ENCODE results near the gene SOX13.

SOX13 gene

DNA sequence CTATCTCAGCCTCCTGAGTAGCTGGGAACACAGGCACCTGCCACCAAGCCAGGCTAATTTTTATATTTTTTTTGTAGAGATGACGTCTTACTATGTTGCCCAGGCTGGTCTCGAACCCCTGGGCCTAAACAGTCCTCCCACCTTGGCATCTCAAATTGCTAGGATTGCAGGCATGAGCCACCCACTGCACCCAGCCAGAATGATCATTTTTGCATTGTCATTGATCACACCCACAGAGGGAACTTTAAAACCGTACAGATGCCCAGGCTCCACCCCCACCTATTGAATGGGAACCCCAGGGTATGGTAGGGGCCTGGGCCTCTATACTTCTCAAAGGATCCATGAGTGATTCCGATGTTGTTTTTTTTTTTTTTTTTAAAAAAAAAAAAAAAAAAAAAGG, 42.2 kb downstream of the SOX13 start:
- DNase-seq (ENCODE audit: low read depth): no peak
- TF ChIP-seq, protein P1, sequence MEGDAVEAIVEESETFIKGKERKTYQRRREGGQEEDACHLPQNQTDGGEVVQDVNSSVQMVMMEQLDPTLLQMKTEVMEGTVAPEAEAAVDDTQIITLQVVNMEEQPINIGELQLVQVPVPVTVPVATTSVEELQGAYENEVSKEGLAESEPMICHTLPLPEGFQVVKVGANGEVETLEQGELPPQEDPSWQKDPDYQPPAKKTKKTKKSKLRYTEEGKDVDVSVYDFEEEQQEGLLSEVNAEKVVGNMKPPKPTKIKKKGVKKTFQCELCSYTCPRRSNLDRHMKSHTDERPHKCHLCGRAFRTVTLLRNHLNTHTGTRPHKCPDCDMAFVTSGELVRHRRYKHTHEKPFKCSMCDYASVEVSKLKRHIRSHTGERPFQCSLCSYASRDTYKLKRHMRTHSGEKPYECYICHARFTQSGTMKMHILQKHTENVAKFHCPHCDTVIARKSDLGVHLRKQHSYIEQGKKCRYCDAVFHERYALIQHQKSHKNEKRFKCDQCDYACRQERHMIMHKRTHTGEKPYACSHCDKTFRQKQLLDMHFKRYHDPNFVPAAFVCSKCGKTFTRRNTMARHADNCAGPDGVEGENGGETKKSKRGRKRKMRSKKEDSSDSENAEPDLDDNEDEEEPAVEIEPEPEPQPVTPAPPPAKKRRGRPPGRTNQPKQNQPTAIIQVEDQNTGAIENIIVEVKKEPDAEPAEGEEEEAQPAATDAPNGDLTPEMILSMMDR (conservative IDR thresholded peaks at IDR 0.05; ENCODE audit: low read depth, low read length): no peak
- H3K4me3 ChIP-seq (ENCODE audit: low read length): no peak overlapping the region

DNA sequence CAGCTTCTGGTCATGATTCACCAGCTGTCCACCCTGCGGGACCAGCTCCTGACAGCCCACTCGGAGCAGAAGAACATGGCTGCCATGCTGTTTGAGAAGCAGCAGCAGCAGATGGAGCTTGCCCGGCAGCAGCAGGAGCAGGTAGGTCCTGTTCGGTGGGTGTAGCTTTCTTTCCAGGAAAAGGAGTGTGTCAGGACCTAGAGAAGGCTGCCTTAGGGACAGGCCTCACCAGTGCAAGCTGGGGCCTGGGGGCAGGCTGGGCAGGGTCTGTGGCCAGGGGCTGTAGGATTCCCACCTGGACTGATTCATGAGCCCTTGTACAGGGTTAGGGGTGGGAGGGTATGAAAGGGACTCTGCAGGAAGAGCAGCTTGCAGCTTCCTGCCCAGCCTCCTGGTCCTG, 43.6 kb downstream of the SOX13 start:
- DNase-seq (ENCODE audit: low read depth): no peak
- TF ChIP-seq, protein P1 (conservative IDR thresholded peaks at IDR 0.05; ENCODE audit: low read depth, low read length): no peak

DNA sequence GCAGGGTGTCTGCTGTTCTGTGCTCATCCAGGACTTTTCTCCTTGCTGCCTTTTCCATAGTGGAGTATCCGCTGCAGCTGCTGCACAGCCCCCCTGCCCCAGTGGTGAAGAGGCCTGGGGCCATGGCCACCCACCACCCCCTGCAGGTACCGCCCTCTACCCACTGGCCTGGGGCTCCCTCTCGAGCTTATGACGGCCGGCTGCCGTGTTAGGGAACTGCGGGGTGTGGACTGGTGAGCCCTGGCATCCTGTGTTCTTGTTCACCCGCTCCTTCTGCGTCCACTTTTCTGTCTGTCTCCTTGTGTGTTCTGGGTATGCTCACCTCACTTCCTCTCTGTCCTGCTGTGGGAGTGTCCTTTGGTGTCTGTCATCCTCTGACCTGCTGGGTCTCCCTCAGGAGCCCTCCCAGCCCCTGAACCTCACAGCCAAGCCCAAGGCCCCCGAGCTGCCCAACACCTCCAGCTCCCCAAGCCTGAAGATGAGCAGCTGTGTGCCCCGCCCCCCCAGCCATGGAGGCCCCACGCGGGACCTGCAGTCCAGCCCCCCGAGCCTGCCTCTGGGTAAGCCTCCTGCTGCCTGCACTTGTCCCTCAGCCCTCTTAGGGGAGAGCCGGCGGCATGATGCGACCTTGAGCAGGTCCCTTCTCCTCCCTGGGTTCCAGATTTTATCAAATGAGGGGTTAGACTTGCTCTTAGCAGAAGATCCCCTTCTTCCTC, 49.1 kb downstream of the SOX13 start:
- TF ChIP-seq, protein P1 (conservative IDR thresholded peaks at IDR 0.05; ENCODE audit: low read depth, low read length): no peak
- no peak overlapping the region for H3K4me3 ChIP-seq (ENCODE audit: low read length)
- DNase-seq (ENCODE audit: low read depth): no peak

More for the DNA sequence above, 43.6 kb downstream of the SOX13 start:
- no peak overlapping the region for H3K4me3 ChIP-seq (ENCODE audit: low read length)

DNA sequence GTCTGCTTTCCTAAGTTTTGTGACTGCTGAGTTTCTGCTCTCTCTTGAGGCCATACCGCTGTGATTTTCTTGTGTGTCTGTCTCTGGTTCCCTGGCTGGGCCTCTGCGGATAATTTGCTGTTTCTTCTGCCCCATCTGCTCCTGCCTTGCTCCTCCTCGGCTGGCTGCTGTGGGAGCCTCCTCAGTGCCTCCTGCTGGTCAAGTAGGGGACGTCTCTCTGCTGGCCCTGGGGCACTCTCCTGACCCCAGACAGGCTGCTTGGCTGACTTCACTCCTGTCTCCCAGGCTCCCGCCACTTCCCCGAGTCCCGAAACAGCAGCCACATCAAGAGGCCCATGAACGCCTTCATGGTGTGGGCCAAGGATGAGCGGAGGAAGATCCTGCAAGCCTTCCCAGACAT, 50.5 kb downstream of the SOX13 start:
- H3K4me3 ChIP-seq (ENCODE audit: low read length): no peak overlapping the region
- no peak for DNase-seq (ENCODE audit: low read depth)
- TF ChIP-seq, protein P1 (conservative IDR thresholded peaks at IDR 0.05; ENCODE audit: low read depth, low read length): peak; percentile 62

DNA sequence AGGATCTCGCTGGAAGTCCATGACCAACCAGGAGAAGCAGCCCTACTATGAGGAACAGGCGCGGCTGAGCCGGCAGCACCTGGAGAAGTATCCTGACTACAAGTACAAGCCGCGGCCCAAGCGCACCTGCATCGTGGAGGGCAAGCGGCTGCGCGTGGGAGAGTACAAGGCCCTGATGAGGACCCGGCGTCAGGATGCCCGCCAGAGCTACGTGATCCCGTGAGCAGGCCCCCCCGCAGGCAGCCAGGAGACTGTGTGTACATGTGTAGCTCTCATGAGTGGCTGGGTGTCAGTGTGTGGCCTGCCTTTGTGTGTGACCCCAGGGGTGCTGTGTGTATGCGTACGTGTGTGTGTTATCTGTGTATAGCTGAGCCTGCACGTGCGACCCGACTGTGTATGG, 51.7 kb downstream of the SOX13 start:
- TF ChIP-seq, protein P1 (conservative IDR thresholded peaks at IDR 0.05; ENCODE audit: low read depth, low read length): no peak
- no peak for DNase-seq (ENCODE audit: low read depth)
- H3K4me3 ChIP-seq (ENCODE audit: low read length): no peak overlapping the region

DNA sequence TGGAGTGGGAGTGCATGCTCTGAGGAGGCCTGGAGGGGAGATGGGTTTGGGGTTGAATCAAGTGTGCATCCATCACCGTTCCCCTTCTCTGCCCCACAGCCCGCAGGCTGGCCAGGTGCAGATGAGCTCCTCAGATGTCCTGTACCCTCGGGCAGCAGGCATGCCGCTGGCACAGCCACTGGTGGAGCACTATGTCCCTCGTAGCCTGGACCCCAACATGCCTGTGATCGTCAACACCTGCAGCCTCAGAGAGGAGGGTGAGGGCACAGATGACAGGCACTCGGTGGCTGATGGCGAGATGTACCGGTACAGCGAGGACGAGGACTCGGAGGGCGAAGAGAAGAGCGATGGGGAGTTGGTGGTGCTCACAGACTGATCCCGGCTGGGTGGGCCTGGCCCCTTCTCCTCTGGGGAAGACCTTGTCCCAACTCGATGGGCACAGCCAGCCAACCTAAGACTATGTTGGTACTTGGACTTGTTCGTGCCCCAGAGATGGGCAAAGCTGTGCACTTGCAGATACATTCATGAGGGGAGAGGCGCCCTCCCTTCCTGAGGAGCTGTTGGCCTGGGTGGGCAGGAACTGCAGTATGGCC, 52.9 kb downstream of the SOX13 start:
- no peak for DNase-seq (ENCODE audit: low read depth)
- TF ChIP-seq, protein P1 (conservative IDR thresholded peaks at IDR 0.05; ENCODE audit: low read depth, low read length): no peak
- H3K4me3 ChIP-seq (ENCODE audit: low read length): no peak overlapping the region

DNA sequence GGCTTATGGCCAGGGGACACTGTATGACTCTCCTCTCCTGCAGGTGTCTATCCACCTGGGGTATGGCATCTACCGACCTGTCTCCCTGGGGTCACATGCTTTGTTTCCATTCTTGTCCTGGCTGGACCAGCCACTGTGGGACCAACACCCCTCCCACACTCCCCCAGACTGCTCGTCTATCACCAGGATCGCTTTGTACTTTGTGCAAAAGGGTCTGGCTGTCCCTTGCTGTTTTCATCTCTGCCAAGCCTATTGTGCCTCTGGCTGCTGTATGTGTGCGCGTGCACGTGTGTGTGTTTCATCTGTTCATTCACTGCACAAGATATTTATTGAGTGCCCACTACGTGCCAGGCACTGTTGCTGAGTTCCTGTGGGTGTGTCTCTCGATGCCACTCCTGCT, 53.5 kb downstream of the SOX13 start:
- DNase-seq (ENCODE audit: low read depth): no peak
- TF ChIP-seq, protein P1 (conservative IDR thresholded peaks at IDR 0.05; ENCODE audit: low read depth, low read length): no peak
- no peak overlapping the region for H3K4me3 ChIP-seq (ENCODE audit: low read length)
